ENCODE measurements around the gene PDPN. TPM values are rescaled to one million over a fixed set of nuclear protein-coding genes. Genes with fewer than 3 reads are reported as not detected.

Gene PDPN
- total and polyA plus RNA-seq, 2 of the 8 experiments (the other 6 are each of a cell fraction or from before 2014, with no cell fraction given) = 44.7 to 169 TPM

- no peak for TF ChIP-seq ATF2 (IDR thresholded peaks at IDR 0.05; ENCODE audit: low read length)
- no peak for TF ChIP-seq POLR2AphosphoS5 (IDR thresholded peaks at IDR 0.05; ENCODE audit: low read depth, low read length)
Observed at GRCh38 chr1:13664451-13664850, 80.8 kb downstream of the PDPN start (continued).
